Activated CD8-positive, alpha-beta T cell treated with anti-CD3 and anti-CD28 coated beads for 36 hours (primary cell): ENCODE results near the gene SIAE. TPM values are rescaled to one million over a fixed set of nuclear protein-coding genes. Genes with fewer than 3 reads are reported as not detected.

Source experiments
- ATAC-seq: fragments of 200-7000 bp; cut with Tn5 transposase; one replicate; pipeline ENCODE4 v1.10.0; 2021; ENCODE audit warnings: mild to moderate bottlenecking, moderate library complexity
- CTCF ChIA-PET: fragments of 350-600 bp; sonication (Branson Sonifier 250); formaldehyde crosslinking; loops from one replicate; lab custom pipeline; 2021; ENCODE audit warnings: antibody characterized with exemption; lab: Charles Lee
- POLR2A ChIA-PET: fragments of 350-600 bp; sonication (Branson Sonifier 250); formaldehyde crosslinking; loops from one replicate; lab custom pipeline; 2021; ENCODE audit warnings: antibody characterized with exemption; lab: Charles Lee
- DNase-seq: peaks from one replicate; pipeline ENCODE4 v3.0.0-alpha.2; 2020
- H3K27ac Mint-ChIP-seq: one replicate; pipeline ENCODE4 v1.8.0; 2021; ENCODE audit warnings: mild to moderate bottlenecking, mixed read lengths
- H3K27me3 Mint-ChIP-seq: one replicate; pipeline ENCODE4 v1.8.0; 2021; ENCODE audit warnings: mixed read lengths
- H3K36me3 Mint-ChIP-seq: one replicate; pipeline ENCODE4 v1.8.0; 2021; ENCODE audit warnings: low read depth, mixed read lengths
- H3K4me1 Mint-ChIP-seq: one replicate; pipeline ENCODE4 v1.8.0; 2021; ENCODE audit warnings: low read depth, mixed read lengths
- H3K4me3 Mint-ChIP-seq: one replicate; pipeline ENCODE4 v1.8.0; 2021; ENCODE audit warnings: mild to moderate bottlenecking, moderate library complexity, mixed read lengths
- H3K9me3 Mint-ChIP-seq: one replicate; pipeline ENCODE4 v1.8.0; 2021; ENCODE audit warnings: mixed read lengths
- intact Hi-C: fragments of 100-400 bp; cut with micrococcal nuclease; formaldehyde crosslinking; loops from one replicate; pipeline ENCODE4 v1.10.0; 2022
- total RNA-seq, 2 experiments: library from RNA; stranded (reverse); gene quantifications; one replicate each; pipeline ENCODE4 v1.2.3, GENCODE V29; 2021
- TF ChIP-seq, protein P1 (sequence below): fragments of 200-600 bp; IDR thresholded peaks from one replicate; pipeline ENCODE4 v1.8.0; 2022; ENCODE audit warnings: antibody characterized with exemption, mild to moderate bottlenecking

Gene SIAE
- total RNA-seq, 2 experiments from 2014 or later, result 5.0 to 6.2 TPM

DNA sequence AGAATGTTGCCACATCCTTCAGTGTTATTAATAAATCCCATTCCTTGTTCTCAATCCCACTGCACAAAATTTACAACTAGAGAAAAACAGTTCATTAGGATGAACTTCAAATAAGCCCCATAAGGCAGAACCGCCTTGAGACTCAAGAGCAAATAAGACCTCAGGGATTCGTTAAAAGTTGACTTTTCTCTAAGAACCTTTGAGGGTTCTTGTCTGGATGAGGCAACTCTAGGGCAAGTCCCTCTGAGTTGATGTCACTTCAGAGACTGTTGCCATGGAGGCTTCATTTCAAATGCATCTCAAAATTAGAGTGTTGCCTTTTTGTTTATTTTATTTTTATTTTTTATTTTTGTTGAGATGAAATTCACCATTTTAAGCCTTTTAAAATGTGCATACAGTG is 82.1 kb downstream of the SIAE start:
- no peaks in the 10 kb centered on the region for H3K9me3 Mint-ChIP-seq
- ChIA-PET CTCF (no interaction called here), POLR2A (no interaction called here)
- H3K27ac Mint-ChIP-seq, result no peak overlapping the region
- peaks cover 23% of the 10 kb centered on the region for H3K27me3 Mint-ChIP-seq
- ATAC-seq (no peak), DNase-seq (no peak)
- TF ChIP-seq, protein P1, sequence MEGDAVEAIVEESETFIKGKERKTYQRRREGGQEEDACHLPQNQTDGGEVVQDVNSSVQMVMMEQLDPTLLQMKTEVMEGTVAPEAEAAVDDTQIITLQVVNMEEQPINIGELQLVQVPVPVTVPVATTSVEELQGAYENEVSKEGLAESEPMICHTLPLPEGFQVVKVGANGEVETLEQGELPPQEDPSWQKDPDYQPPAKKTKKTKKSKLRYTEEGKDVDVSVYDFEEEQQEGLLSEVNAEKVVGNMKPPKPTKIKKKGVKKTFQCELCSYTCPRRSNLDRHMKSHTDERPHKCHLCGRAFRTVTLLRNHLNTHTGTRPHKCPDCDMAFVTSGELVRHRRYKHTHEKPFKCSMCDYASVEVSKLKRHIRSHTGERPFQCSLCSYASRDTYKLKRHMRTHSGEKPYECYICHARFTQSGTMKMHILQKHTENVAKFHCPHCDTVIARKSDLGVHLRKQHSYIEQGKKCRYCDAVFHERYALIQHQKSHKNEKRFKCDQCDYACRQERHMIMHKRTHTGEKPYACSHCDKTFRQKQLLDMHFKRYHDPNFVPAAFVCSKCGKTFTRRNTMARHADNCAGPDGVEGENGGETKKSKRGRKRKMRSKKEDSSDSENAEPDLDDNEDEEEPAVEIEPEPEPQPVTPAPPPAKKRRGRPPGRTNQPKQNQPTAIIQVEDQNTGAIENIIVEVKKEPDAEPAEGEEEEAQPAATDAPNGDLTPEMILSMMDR, result no peak
- H3K36me3 Mint-ChIP-seq, result no peaks in the 10 kb centered on the region
- no peaks in the 10 kb centered on the region for H3K4me1 Mint-ChIP-seq
- intact Hi-C loops, result no loop called here
- no peak overlapping the region for H3K4me3 Mint-ChIP-seq

DNA sequence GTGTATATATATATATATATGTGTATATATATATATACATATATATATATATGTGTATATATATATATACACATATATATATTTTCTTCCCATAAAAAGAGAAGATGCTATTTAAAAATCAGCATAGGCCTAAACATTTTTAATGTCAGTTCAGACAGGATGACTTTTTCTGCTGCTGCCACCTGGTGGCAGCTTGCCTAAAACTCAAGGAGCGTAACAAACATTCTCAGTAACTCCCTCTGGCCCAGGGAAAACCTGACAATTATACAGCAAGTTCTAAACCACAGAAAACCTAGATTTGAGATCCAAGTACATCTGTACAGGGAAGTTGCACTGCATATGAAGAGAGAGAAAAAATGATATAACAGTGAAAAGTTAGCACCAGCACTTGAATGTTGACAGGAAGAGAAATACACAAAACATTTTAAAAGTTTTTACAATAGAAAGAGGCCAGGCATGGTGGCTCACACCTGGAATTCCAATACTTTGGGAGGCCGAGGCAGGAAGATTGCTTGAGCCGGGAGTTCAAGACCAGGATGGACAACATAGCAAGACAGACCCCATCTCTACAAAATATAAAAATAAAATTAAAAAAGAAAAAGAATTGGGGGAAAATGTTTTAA is 87.2 kb downstream of the SIAE start:
- Mint-ChIP-seq H3K9me3 (no peaks in the 10 kb centered on the region), H3K36me3 (no peaks in the 10 kb centered on the region), H3K4me3 (no peak overlapping the region), H3K4me1 (no peaks in the 10 kb centered on the region), H3K27ac (no peak overlapping the region), H3K27me3 (peaks cover 14% of the 10 kb centered on the region)
- TF ChIP-seq, protein P1, result peak; percentile 76
- POLR2A ChIA-PET, result no interaction called here
- peak; percentile 68 for DNase-seq
- ATAC-seq, result no peak
- CTCF ChIA-PET, result interaction anchor here (0.7 to 2.5 kb wide), 7 partner anchors 9 to 515 kb away, joined by 3 to 16 read pairs (median 6); no protein-coding TSS in a partner anchor
- intact Hi-C loops, result loop anchor here (2.0 to 5.0 kb wide), 2 partner anchors 172 to 514 kb away; no protein-coding TSS in a partner anchor

DNA sequence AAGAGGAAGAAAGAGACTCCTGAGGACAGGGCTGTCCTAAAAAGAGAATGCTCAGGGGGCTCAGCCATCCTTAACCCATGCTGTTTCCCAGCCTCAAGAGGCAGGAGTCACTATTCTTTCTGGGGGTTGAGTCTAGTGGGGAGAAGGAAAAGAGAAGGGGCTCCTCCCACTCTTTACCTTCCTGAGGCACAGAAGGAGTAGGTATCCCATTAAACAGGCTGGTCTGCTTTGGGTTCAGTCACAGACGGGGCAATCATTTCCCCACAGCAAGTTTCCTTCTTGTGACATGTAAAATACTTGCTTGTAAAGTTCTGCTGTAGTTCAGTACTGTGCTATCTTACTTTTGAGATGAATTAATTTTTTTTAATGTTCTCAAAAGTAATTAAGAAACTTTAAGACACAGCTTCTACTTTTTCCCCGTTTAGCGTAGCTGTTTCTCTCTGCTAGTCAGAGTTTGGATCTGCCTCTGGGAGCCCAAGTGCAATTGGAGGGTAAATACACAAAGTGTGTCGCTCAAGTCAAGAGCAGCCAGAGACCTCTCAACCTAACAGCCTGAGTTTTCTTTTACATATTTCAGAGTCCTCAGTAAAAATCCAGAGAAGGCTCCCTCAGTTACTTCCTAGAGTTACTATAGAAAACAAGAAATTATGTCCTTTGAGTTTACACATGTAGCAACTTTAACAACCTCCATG is 88.7 kb downstream of the SIAE start:
- no peaks in the 10 kb centered on the region for H3K4me1 Mint-ChIP-seq
- peaks cover 14% of the 10 kb centered on the region for H3K27me3 Mint-ChIP-seq
- H3K9me3 Mint-ChIP-seq, result no peaks in the 10 kb centered on the region
- H3K27ac Mint-ChIP-seq, result no peak overlapping the region
- CTCF ChIA-PET, result interaction anchor here (0.6 to 2.5 kb wide), 9 partner anchors 10 to 183 kb away, joined by 3 to 16 read pairs (median 5); partner anchors contain the start of gene OR8A1
- DNase-seq (no peak), ATAC-seq (no peak)
- intact Hi-C loops, result loop anchor here (5.0 kb wide), 1 partner anchor 513 kb away; no protein-coding TSS in a partner anchor
- POLR2A ChIA-PET, result interaction anchor here (0.7 kb wide), 1 partner anchor 50 kb away, joined by 3 read pairs; no protein-coding TSS in a partner anchor
- TF ChIP-seq, protein P1, result no peak
- H3K36me3 Mint-ChIP-seq, result no peaks in the 10 kb centered on the region
- no peak overlapping the region for H3K4me3 Mint-ChIP-seq

DNA sequence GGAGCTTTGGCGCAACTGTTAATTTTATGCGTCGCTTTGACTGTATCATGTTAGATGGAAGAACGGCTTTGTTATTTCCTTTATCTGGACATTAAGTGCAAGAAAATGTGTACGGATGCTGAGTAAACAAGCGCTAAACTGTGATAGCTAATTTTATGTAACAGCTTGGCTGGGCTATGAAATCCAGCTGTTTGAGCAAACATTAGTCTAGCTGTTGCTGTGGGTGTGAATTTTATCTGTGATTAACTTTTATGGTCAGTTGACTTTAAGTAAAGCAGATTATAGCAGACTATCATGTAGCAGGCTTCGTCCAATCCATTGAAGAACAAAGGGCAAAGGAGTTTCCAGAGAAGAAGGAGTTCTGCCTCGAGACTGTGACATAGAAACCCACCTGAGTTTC is 89.8 kb downstream of the SIAE start:
- Mint-ChIP-seq H3K4me1 (no peaks in the 10 kb centered on the region), H3K9me3 (no peaks in the 10 kb centered on the region), H3K27me3 (peaks cover 14% of the 10 kb centered on the region), H3K4me3 (no peak overlapping the region), H3K27ac (no peak overlapping the region), H3K36me3 (no peaks in the 10 kb centered on the region)
- POLR2A ChIA-PET, result no interaction called here
- CTCF ChIA-PET, result interaction anchor here (0.8 to 2.5 kb wide), 7 partner anchors 10 to 1685 kb away, joined by 3 to 16 read pairs (median 4); partner anchors contain the start of genes FOXRED1, OR8A1 and SRPRA
- TF ChIP-seq, protein P1, result no peak
- intact Hi-C loops, result no loop called here
- DNase-seq, result no peak
- no peak for ATAC-seq

Other genes with a start within 250 kb of the SIAE start
- not detected for gene OR8B4, start 248.9 kb downstream of the SIAE start, total RNA-seq
- gene OR8B8, start 228.0 kb downstream of the SIAE start, total RNA-seq, result not detected
- not detected for gene OR8B12, start 130.1 kb downstream of the SIAE start, total RNA-seq
- gene OR8A1, start 103.7 kb downstream of the SIAE start, total RNA-seq, result not detected
- gene PANX3, start 62.3 kb downstream of the SIAE start, total RNA-seq, result not detected
- gene TBRG1, start 50.9 kb downstream of the SIAE start, total RNA-seq, result 10 to 100 TPM; 31.9 to 32.1 TPM
- 1 to 10 TPM; 3.1 to 3.6 TPM for gene SPA17, start 165 bp upstream of the SIAE start, total RNA-seq
- 1 to 10 TPM; 5.7 to 6.4 TPM for gene NRGN, start 66.2 kb upstream of the SIAE start, total RNA-seq
- gene VSIG2, start 78.5 kb upstream of the SIAE start, total RNA-seq, result under 1 TPM in 1 of 2 experiments, not detected in 1; 0.32 TPM
- gene ESAM, start 88.6 kb upstream of the SIAE start, total RNA-seq, result under 1 TPM; 0.60 to 0.65 TPM
- 1 to 10 TPM; 5.8 to 7.3 TPM for gene MSANTD2, start 126.7 kb upstream of the SIAE start, total RNA-seq
- 10 to 100 TPM; 17.6 to 18.4 TPM for gene ROBO3, start 191.7 kb upstream of the SIAE start, total RNA-seq
- not detected for gene ROBO4, start 224.1 kb upstream of the SIAE start, total RNA-seq
- gene HEPN1, start 245.5 kb upstream of the SIAE start, total RNA-seq, result not detected